HG03460 (cell line): ENCODE measurements around the gene ZFR2.

Source experiments
- ATAC-seq: cut with Tn5 transposase; IDR thresholded peaks from one replicate; pipeline ENCODE4 v1.9.1; 2021; ENCODE audit not compliant: unreplicated experiment

Gene ZFR2

GRCh38 chr19:3837922-3838321 lies 30.9 kb downstream of the ZFR2 start:
- ATAC-seq: no peak

- no peak for ATAC-seq
Measured at GRCh38 chr19:3837332-3837731, 31.5 kb downstream of the ZFR2 start.

DNA sequence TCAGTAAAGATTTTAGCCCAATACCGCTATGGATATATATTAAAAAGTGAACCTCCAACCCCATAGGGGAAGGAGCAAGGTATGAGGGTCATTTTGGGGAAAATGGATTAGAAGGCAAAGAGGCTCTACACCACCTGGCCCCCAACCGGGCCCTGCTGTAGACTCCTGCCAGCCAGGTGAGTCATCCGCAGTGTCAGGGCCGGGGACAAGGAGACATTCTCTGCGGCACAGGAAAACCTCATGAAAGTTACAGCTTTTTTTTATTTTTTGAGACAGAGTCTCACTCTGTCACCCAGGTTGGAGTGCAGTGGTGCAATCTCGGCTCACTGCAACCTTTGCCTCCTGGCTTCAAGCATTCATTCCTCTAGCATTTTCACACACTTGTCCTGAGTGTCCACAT lies 32.0 kb downstream of the ZFR2 start:
- no peak for ATAC-seq

- no peak for ATAC-seq
Measured at GRCh38 chr19:3835055-3835435, 33.8 kb downstream of the ZFR2 start.

- ATAC-seq: no peak
Measured at GRCh38 chr19:3834349-3835054, 34.3 kb downstream of the ZFR2 start.

- no peak for ATAC-seq
Measured at GRCh38 chr19:3833578-3834348, 35.1 kb downstream of the ZFR2 start.

DNA sequence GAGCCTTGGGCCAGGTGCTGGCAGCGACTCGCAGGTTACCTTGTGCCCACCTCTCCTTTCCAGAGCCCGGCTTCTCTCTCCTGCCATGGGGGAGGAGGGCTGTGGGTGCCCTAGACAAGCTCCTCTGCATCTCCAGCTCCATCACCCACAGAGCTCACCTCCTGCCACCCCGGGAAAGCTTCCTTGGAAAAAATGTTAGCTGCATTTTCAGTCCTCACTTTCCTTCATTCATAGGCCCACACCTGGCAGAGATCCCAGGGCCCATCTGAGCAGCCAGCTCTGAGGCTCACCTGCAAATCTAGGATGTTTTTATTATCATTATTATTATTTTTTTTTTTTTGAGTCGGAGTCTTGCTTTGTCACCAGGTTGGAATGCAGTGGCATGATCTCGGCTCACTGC lies 36.8 kb downstream of the ZFR2 start:
- no peak for ATAC-seq

- no peak for ATAC-seq
Measured at GRCh38 chr19:3831601-3832000, 37.2 kb downstream of the ZFR2 start.

GRCh38 chr19:3830621-3831589 lies 37.9 kb downstream of the ZFR2 start:
- no peak for ATAC-seq

- ATAC-seq: no peak
Measured at GRCh38 chr19:3827306-3827705, 41.5 kb downstream of the ZFR2 start.

DNA sequence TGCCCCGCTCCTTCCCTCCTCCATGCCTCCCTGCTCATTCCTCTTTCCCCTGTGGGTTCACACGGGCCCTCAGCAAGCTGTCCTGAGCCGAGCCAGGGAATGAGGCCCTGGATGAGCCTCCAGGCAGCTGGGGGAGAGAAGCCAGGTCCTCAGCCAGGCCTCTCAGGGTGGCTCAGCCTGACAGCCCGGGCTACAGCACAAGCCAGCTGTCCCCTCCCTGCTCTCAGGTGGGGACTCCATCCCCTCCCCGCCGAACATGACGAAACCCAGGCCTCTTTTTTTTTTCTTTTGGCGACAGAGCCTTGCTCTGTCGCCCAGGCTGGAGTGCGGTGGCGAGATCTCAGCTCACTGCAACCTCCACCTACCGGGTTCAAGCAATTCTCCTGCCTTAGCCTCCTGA lies 42.7 kb downstream of the ZFR2 start:
- no peak for ATAC-seq

DNA sequence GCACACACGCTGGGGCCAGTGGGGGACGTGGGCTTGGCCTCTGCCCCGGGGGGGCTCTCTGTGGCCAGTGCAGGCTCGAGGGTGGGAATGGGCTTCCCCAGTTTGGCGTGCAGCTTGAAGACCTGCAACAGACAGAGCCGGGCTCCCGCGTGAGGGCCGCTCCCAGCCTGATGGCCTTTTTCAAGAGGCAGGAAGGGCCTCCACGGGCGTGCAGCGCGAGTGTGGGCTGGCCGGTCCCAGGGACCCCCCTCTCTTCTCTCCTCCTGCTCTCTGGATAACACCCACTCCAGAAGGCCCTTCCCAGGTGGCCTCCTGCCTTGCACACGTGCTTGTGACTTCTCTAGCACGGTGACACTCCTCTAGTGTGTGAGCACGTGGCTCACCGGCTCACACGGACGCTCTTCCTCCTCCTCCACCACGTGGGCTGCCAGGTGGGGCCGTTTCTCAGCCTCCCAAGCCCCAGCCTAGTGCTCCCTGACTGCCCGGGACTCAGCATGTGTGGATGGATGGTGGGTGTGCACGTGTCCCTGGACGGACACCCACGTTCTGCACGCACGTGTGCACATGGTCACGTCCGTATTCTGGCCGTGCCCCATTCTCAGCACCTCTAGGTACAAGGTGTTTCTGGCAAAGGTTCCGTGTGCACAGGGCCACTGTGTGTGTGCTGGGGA lies 43.4 kb downstream of the ZFR2 start:
- no peak for ATAC-seq

DNA sequence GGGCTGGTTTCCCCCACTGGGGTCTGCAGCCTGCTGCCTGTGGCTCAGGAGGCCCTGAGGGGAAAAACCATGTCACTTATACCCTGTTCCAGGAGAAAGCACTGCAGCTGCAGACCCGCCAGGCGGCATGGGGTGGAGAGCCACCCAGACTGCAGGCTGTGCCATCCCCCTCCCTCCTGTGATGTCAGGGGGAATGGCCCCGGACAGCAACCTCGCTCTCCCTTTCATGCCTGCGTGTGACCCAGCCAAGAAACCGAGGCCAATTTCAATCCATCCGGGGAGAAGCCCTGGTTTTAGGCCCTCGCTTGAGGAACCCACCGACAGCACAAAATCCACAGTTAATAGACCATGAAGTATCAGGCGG lies 45.5 kb downstream of the ZFR2 start:
- ATAC-seq: no peak

- ATAC-seq: no peak
Measured at GRCh38 chr19:3822683-3823349, 46.0 kb downstream of the ZFR2 start.

DNA sequence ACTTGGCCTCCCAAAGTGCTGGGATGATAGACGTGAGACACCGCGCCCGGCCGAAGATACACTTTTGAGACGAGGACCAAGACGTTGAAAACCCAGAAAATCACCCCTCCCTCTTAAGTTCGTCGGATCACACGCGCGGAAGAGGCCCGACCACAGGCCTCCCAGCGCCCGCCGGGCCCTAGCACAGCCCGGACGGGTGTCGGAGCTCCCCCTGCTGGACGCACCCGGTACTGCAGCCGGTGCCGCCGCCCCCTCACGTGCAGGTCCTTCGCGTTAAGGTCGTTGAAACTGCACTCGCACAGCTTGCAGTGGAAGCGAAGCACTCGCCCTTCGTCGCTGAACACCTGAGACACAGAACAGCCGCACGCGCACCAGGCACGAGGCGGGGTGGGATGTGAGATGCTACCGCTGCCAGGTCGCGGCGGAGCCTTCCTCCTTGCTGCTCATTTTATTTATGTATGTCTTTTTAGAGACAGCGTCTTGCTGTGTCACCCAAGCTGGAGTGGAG lies 46.9 kb downstream of the ZFR2 start:
- ATAC-seq: no peak

DNA sequence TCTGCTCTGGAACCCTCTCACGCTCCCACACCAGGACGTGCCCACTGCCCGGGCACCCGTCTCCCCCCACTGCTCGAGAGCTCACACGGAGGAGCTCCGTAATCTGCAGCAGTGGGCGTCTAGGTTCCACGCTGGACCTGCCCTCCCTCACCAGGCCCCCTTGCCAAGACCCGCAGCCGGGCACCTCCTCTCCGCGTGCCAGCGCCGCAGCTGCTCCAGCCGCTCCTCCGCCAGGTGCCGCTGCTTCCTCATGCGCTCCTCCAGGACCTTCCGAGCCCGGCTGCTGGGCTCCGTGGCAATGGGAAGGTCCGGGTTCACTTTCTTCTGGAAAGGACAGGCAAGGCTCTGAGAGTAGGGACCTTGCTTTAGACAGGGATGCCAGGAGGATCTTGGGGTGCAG lies 47.7 kb downstream of the ZFR2 start:
- ATAC-seq: no peak

DNA sequence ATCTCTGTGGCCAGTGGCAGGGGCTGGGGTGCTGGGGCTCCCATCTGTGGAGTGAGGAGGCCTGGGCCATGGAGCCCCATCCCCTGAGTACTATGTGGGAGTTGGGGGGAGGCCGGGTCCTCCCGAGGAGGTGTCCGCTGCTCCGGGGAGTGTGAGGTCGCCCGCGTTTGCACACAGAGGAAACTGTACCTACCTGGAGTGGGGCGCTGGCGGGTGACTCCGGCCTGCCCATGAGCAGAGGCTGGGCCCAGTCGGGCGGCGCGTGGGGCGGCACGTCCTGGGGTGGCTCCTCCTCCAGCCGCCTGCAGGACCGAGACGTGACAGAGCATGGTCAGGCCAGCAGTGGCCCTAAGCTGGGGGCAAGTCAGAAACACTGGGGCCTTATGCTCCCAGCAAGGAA lies 48.8 kb downstream of the ZFR2 start:
- ATAC-seq: no peak

DNA sequence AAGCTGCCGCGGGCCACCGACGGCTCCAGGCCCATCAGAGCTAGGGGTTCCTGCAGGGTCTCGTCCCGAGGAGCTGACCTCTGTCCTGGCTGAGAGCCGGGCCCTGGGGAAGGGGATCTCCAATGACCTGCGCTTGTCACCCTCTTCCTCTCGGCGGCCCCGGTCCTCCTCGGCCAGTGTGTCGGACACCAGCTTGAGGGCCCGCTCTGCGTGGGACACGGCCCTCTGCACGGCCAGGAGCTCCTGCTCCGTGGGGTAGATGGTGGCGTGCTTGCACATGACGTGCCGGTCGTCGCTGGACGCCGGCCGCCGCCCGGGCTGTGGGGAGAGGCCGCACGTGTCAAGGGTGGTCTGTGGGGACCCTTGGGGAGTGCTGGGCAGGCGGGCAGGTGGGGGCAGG lies 49.9 kb downstream of the ZFR2 start:
- no peak for ATAC-seq

GRCh38 chr19:3818466-3818865 lies 50.4 kb downstream of the ZFR2 start:
- ATAC-seq: no peak

- ATAC-seq: no peak
Measured at GRCh38 chr19:3817761-3818160, 51.1 kb downstream of the ZFR2 start.
